Adrenal gland (tissue), 5 donors: ENCODE measurements around the gene OXNAD1.

Source experiments
- POLR2A ChIP-seq, 2 donors: fragments of 450-650 bp; IDR thresholded peaks; one replicate each; pipeline ENCODE4 v1.6.1; 2017; ENCODE audit warnings: antibody characterized with exemption in 2 of 2, mild to moderate bottlenecking in 2 of 2, moderate library complexity in 1 of 2
- TF ChIP-seq, protein P1 (sequence below), 6 experiments: fragments of 450-650 bp in 4 of 6; fragments of 200-600 bp in 2 of 6; sonication (generic) in 1 of 6; IDR thresholded peaks; 1 replicate in 5 of 6; 2 replicates in 1 of 6; pipeline versions ENCODE4 v1.5.1 to v1.8.0; 2016 to 2021; ENCODE audit warnings: antibody characterized with exemption in 6 of 6, mild to moderate bottlenecking in 2 of 6, moderate library complexity in 1 of 6
- donor health status: DM: no; HTN: no; CAD: no.

GRCh38 chr3:16320711-16321110 lies 55.7 kb downstream of the OXNAD1 start:
- TF ChIP-seq, protein P1, sequence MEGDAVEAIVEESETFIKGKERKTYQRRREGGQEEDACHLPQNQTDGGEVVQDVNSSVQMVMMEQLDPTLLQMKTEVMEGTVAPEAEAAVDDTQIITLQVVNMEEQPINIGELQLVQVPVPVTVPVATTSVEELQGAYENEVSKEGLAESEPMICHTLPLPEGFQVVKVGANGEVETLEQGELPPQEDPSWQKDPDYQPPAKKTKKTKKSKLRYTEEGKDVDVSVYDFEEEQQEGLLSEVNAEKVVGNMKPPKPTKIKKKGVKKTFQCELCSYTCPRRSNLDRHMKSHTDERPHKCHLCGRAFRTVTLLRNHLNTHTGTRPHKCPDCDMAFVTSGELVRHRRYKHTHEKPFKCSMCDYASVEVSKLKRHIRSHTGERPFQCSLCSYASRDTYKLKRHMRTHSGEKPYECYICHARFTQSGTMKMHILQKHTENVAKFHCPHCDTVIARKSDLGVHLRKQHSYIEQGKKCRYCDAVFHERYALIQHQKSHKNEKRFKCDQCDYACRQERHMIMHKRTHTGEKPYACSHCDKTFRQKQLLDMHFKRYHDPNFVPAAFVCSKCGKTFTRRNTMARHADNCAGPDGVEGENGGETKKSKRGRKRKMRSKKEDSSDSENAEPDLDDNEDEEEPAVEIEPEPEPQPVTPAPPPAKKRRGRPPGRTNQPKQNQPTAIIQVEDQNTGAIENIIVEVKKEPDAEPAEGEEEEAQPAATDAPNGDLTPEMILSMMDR (IDR thresholded peaks at IDR 0.05): no peak
- TF ChIP-seq POLR2A (IDR thresholded peaks at IDR 0.05): no peak
